LNCaP clone FGC (cell line): ENCODE results near the gene UBASH3A.

Experiments used
- DNase-seq: peaks from one replicate; pipeline ENCODE4 v3.0.0-alpha.2; 2011; ENCODE audit warnings: low read depth
- H3K4me3 ChIP-seq: 2 replicates; pipeline ENCODE4 v1.5.1; 2011; ENCODE audit warnings: mild to moderate bottlenecking, low read depth, low read length, control low read depth
- TF ChIP-seq, protein P1 (sequence below): IDR thresholded peaks from 2 replicates; pipeline ENCODE4 v1.5.1; 2012; ENCODE audit warnings: mild to moderate bottlenecking; ENCODE audit not compliant: control insufficient read depth, insufficient read depth; ENCODE audit errors: extremely low read depth

Gene UBASH3A

DNA sequence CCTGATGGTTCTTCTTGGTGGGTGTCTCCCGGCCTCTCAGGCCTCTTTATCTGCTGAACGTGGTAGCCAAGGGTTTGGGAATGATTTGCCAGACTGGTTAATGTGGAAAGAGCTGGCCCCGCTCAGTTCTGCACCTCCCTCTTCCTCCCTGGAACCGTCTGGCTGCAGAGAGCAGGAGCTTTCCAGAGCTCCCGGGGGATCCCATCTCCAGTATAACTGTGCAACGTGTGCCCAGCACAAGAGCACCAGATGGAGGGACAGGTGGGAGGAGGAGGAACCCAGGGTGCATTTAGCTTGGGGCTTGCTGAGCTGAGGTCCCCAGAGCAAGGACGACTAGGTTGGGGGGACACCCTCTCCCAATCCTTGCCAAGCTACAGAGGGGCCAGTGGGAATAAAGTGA lies 42.4 kb upstream of the UBASH3A start:
- H3K4me3 ChIP-seq, result no peak overlapping the region
- TF ChIP-seq, protein P1, sequence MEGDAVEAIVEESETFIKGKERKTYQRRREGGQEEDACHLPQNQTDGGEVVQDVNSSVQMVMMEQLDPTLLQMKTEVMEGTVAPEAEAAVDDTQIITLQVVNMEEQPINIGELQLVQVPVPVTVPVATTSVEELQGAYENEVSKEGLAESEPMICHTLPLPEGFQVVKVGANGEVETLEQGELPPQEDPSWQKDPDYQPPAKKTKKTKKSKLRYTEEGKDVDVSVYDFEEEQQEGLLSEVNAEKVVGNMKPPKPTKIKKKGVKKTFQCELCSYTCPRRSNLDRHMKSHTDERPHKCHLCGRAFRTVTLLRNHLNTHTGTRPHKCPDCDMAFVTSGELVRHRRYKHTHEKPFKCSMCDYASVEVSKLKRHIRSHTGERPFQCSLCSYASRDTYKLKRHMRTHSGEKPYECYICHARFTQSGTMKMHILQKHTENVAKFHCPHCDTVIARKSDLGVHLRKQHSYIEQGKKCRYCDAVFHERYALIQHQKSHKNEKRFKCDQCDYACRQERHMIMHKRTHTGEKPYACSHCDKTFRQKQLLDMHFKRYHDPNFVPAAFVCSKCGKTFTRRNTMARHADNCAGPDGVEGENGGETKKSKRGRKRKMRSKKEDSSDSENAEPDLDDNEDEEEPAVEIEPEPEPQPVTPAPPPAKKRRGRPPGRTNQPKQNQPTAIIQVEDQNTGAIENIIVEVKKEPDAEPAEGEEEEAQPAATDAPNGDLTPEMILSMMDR, result no peak
- no peak for DNase-seq

DNA sequence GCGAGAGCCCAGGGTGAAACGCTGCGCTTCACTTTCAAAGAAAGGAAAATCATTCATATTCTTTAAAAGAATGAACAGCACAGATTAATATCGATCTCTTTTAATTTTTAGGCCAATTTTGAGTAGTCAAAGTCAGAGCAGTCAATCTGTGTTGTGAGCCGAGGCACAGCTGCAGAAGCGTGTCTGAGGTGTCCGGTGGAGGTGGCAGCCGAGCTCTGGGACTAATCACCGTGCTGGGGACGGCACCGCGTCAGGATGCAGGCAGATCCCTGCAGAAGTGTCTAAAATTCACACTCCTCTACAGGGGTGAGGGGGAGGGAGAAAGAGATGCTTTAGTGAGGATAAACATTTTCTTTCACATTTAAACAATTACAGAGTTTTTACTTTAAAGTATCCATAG lies 41.5 kb upstream of the UBASH3A start:
- DNase-seq, result no peak
- H3K4me3 ChIP-seq, result no peak overlapping the region
- TF ChIP-seq, protein P1, result no peak

GRCh38 chr21:42362700-42363099 lies 41.0 kb upstream of the UBASH3A start:
- no peak overlapping the region for H3K4me3 ChIP-seq
- TF ChIP-seq, protein P1, result no peak
- no peak for DNase-seq

DNA sequence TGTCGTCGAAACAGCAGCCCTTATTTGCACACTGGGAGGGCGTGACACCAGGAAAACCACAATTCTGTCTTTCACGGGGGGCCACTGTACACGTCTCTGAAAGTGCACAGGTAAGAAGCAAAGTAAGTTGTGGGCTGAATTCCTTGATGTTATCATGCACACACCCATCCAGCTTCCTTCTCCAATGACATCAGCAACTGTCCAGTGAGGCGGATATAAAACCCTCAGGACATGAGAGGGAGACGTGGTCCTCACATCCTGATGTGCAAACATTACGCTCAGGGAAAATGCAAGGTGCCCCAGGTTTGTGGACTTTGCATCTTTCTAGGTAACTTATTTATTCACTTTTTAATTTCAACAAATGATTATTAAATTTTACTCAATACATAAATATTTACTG lies 40.4 kb upstream of the UBASH3A start:
- H3K4me3 ChIP-seq, result no peak overlapping the region
- TF ChIP-seq, protein P1, result no peak
- DNase-seq, result no peak

- TF ChIP-seq, protein P1, result no peak
- no peak overlapping the region for H3K4me3 ChIP-seq
- DNase-seq, result no peak
These were observed 39.3 kb upstream of the UBASH3A start for GRCh38 chr21:42364304-42364865.

DNA sequence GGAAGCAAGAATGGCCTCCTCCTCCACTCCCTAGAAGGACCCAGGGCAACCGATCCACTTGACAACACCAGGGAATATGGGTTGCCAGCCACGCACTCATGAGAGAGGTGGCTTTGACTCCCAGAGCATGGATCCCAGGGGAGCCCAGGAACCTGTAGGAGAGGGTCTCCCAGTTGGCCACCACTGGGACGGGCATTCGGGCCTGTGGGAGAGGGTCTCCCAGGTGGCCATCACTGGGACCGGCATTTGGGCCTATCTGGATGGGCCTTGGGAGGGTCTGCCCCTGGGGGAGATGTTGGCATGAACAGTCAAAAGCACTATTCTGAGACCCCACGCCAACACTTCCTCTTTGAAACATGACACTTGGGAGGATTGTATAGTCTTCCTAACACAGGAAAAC lies 37.9 kb upstream of the UBASH3A start:
- H3K4me3 ChIP-seq, result no peak overlapping the region
- no peak for DNase-seq
- TF ChIP-seq, protein P1, result no peak

DNA sequence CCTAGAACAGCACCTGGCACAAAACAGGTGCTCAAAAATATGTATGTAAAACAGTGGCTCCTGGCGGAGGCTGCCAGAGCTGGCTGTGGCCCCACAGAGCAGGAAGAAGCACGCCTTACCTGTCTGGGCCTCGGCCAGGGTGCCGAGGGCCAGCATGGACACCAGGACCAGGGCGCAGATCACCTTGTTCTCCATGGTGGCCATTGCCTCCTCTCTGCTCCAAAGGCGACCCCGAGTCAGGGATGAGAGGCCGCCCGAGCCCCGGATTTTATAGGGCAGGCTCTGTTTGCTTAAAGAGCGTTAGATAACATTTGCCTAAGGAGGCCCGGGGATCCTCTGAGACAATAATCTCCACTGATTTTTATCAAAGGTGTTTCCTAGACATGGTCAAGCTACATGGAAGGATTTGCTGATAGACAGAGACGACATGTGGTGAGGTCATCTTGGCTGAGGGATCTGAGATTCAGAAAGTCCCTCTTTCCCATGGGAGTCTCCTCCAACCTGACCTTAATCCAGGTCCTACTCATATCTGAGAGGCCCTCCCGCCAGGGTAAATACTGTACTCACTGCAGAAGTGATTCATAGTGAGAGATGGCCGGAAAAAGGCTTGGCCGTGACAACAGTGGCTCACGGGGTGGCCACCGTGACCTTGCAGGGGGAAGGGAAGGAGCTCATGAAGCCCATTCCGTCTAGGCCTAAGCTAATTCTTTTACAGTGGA lies 37.3 kb upstream of the UBASH3A start, which contains the start of gene TFF1:
Gene TFF1, minus strand, starts transcription at position 244 of the 719 bp plus-strand sequence. Its CDS starts 40 bp downstream, at position 204.
- TF ChIP-seq, protein P1, result 0 out of 2 replicates have a peak, but pooled peaks have one; percentile 6
- no peak within 1 kb of the TSS for H3K4me3 ChIP-seq
- DNase-seq, result peak; percentile 93
